Fibroblast of lung (primary cell): ENCODE results near the gene TSPAN18. TPM values are rescaled to one million over a fixed set of nuclear protein-coding genes. Genes with fewer than 3 reads are reported as not detected.

Source experiments
- DNase-seq, 2 donors: peaks; one replicate each; pipeline versions ENCODE4 v3.0.0 to v3.0.0-alpha.2; 2010; ENCODE audit warnings: low read depth in 2 of 2
- H2AFZ ChIP-seq: 2 replicates; pipeline ENCODE4 v1.5.1; 2012; ENCODE audit warnings: low read length, control low read depth, inconsistent platforms
- H3K27ac ChIP-seq: 2 replicates; pipeline ENCODE4 v1.5.1; 2011; ENCODE audit warnings: low read length, control low read depth; ENCODE audit not compliant: insufficient read depth
- H3K27me3 ChIP-seq: 2 replicates; pipeline ENCODE4 v1.5.1; 2011; ENCODE audit warnings: mild to moderate bottlenecking, low read length; ENCODE audit not compliant: control insufficient read depth, insufficient read depth
- H3K36me3 ChIP-seq: 2 replicates; pipeline ENCODE4 v1.5.1; 2011; ENCODE audit warnings: low read length; ENCODE audit not compliant: control insufficient read depth, insufficient read depth
- H3K4me1 ChIP-seq: 2 replicates; pipeline ENCODE4 v1.5.1; 2011; ENCODE audit warnings: low read length; ENCODE audit not compliant: control insufficient read depth, insufficient read depth; ENCODE audit errors: extremely low read depth
- H3K4me2 ChIP-seq: 2 replicates; pipeline ENCODE4 v1.5.1; 2011; ENCODE audit warnings: low read length, control low read depth; ENCODE audit not compliant: insufficient read depth; ENCODE audit errors: extremely low read depth
- H3K4me3 ChIP-seq, 4 experiments: fragments of 200-600 bp in 1 of 4; sonication (generic) in 1 of 4; replicated peaks in 1 of 4; 2 replicates each; pipeline ENCODE4 v1.5.1; 2011 to 2016; ENCODE audit warnings: low read length in 4 of 4, low read depth in 3 of 4, mild to moderate bottlenecking in 3 of 4, control low read depth in 2 of 4, inconsistent platforms in 1 of 4, mixed read lengths in 1 of 4; ENCODE audit not compliant: insufficient read depth in 1 of 4; ENCODE audit errors: control extremely low read depth in 1 of 4
- H3K79me2 ChIP-seq: 2 replicates; pipeline ENCODE4 v1.5.1; 2012; ENCODE audit warnings: mild to moderate bottlenecking, low read length, inconsistent platforms; ENCODE audit not compliant: control insufficient read depth, insufficient read depth
- H3K9ac ChIP-seq: 2 replicates; pipeline ENCODE4 v1.5.1; 2011; ENCODE audit warnings: mild to moderate bottlenecking, low read length, control low read depth; ENCODE audit not compliant: insufficient read depth
- H3K9me3 ChIP-seq: 2 replicates; pipeline ENCODE4 v1.5.1; 2012; ENCODE audit warnings: low read depth, low read length; ENCODE audit not compliant: control insufficient read depth, insufficient read depth
- H4K20me1 ChIP-seq: 2 replicates; pipeline ENCODE4 v1.5.1; 2011; ENCODE audit warnings: low read length; ENCODE audit not compliant: control insufficient read depth, insufficient read depth; ENCODE audit errors: extremely low read depth
- EZH2 ChIP-seq: IDR thresholded peaks from 2 replicates; pipeline ENCODE4 v1.5.1; 2012; ENCODE audit warnings: low read length, control low read depth, mild to moderate bottlenecking; ENCODE audit errors: missing control alignments
- polyA plus RNA-seq, 2 donors: library from polyadenylated mRNA; depleted of rRNA in 1 of 2; stranded (reverse) in 1 of 2; unstranded in 1 of 2; fragments of >200 nt; gene quantifications; 2 replicates each; pipeline ENCODE4 v1.2.1, GENCODE V29; 2011 to 2012; ENCODE audit warnings: missing spikeins in 1 of 2
- total RNA-seq: library from RNA; depleted of rRNA; stranded (reverse); fragments of >200 nt; gene quantifications from 2 replicates; pipeline ENCODE4 v1.2.1, GENCODE V29; 2014
- TF ChIP-seq, protein P1 (sequence below), 2 donors: IDR thresholded peaks in 1 of 2; conservative IDR thresholded peaks in 1 of 2; 1 replicate in 1 of 2; 2 replicates in 1 of 2; pipeline ENCODE4 v1.5.1; 2011 to 2012; ENCODE audit warnings: low read length in 2 of 2, control low read depth in 1 of 2, inconsistent platforms in 1 of 2, low read depth in 1 of 2, mild to moderate bottlenecking in 1 of 2

TSPAN18 gene
- total and polyA plus RNA-seq, 2 donors (not counting 1 experiment from before 2014, with no cell fraction given) = 0.15 TPM; not detected in 1

DNA sequence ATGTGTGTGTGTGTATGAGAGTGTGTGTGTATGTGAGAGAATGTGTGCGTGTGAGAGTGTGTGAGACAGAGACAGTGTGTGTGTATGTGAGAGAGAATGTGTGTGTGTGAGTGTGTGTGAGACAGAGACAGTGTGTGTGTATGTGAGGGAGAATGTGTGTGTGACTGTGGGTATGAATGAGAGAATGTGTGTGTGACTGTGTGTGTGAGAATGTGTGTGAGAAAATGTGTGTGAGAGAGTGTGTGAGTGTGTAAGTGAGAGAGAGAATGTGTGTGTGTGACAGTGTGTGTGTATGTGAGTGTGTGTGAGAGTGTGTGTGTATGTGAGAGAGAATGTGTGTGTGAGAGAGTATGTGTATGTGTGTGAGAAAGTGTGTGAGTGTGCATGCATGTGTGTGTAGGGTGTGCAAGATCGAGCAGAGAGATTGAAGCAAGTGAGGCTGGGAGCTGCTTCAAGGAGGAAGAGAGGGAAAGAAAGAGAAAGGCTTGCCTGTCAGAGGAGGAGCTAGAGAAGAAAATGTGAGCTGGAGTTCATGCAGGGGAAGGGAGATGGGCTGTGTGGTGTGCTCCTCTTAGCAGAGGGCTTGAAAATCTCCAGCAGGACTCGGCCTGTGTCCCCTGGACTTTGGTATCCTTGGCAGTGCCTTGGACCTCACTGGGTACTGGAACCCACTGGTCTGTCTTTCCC, 251.7 kb downstream of the TSPAN18 start:
- H3K9me3 ChIP-seq = no peaks in the 10 kb centered on the region
- TF ChIP-seq, protein P1, sequence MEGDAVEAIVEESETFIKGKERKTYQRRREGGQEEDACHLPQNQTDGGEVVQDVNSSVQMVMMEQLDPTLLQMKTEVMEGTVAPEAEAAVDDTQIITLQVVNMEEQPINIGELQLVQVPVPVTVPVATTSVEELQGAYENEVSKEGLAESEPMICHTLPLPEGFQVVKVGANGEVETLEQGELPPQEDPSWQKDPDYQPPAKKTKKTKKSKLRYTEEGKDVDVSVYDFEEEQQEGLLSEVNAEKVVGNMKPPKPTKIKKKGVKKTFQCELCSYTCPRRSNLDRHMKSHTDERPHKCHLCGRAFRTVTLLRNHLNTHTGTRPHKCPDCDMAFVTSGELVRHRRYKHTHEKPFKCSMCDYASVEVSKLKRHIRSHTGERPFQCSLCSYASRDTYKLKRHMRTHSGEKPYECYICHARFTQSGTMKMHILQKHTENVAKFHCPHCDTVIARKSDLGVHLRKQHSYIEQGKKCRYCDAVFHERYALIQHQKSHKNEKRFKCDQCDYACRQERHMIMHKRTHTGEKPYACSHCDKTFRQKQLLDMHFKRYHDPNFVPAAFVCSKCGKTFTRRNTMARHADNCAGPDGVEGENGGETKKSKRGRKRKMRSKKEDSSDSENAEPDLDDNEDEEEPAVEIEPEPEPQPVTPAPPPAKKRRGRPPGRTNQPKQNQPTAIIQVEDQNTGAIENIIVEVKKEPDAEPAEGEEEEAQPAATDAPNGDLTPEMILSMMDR (conservative IDR thresholded peaks at IDR 0.05 in 1 of 2, IDR thresholded peaks at IDR 0.05 in 1 of 2; ENCODE audit: low read depth in 1 of 2, low read length in 2 of 2) = no peak
- TF ChIP-seq EZH2 = no peak
- H3K4me3 ChIP-seq = no peak overlapping the region
- H2AFZ ChIP-seq = no peak overlapping the region
- no peak overlapping the region for H3K9ac ChIP-seq
- H3K27ac ChIP-seq = no peak overlapping the region
- DNase-seq = peak in 1 of 2 donors; percentile 24
- H3K4me2 ChIP-seq = no peak overlapping the region
- H4K20me1 ChIP-seq = no peaks in the 10 kb centered on the region
- no peaks in the 10 kb centered on the region for H3K36me3 ChIP-seq
- H3K27me3 ChIP-seq = no peaks in the 10 kb centered on the region
- H3K4me1 ChIP-seq = peaks cover 6% of the 10 kb centered on the region
- H3K79me2 ChIP-seq = no peaks in the 10 kb centered on the region

DNA sequence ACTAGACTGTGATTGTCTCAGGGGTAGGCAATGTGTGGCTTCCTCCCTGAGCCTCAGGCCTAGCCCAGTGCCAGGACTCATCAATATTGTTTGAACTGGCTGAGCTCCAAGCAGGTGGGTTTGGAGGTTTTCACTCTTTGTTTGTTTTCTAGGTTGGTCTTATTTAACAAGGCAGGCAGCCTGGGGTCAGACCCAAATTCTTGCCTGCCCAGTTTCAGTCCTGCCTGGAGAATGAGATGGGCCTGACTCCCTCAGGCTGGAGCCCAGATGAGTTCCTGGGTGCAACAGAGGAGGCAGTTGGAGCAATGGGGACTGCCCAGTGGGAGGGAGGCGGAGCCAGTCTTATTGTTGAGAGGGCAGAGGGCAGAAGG, 252.2 kb downstream of the TSPAN18 start:
- Histone ChIP-seq H3K79me2 (no peaks in the 10 kb centered on the region), H4K20me1 (no peaks in the 10 kb centered on the region), H3K9ac (no peak overlapping the region), H2AFZ (no peak overlapping the region), H3K27ac (no peak overlapping the region), H3K4me1 (peaks cover 6% of the 10 kb centered on the region), H3K4me2 (no peak overlapping the region), H3K36me3 (no peaks in the 10 kb centered on the region), H3K4me3 (no peak overlapping the region), H3K27me3 (no peaks in the 10 kb centered on the region), H3K9me3 (no peaks in the 10 kb centered on the region)
- no peak for DNase-seq
- TF ChIP-seq, protein P1 (conservative IDR thresholded peaks at IDR 0.05 in 1 of 2, IDR thresholded peaks at IDR 0.05 in 1 of 2; ENCODE audit: low read depth in 1 of 2, low read length in 2 of 2) = no peak
- TF ChIP-seq EZH2 = no peak

DNA sequence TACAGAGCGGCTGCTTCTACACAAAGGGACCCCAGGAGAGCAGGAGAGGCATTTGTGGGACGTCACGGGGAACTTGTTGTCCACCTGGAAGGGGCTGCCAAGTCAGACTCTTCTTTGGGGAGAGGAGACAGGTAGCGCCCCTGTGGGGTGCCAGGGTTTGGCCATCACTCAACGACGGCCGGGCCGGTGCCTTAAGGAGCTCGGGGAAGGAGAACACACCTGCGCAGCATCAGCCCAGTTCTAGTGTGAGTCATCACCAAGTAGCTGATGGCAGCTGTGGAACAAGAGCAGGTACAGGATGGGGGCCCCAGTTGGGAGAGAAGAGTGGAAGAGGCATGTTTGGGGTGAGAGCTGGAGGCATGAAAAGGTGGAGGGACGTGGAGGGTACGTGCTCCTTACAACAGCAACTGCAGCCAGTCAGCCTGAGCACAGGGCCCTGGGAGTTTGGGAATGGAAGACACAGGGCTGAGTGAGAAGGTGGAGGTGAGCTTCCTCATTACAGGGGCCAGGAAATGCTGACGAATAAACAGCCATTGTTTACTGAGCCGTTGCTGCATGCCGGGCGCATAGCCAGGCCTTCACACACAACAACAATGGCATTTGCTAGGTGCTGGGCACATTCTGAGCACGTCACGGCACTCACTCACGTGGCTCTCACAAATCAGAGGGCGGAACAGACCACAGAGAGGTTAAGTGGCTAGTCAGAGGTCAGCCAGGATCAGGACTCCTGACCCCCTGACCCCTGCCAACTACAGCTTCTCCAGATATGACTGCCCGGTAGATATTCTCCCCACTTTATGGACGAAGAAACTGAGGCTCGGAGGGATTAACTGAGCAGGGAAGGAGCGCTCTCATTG, 253.0 kb downstream of the TSPAN18 start:
- no peaks in the 10 kb centered on the region for H3K9me3 ChIP-seq

More for the DNA sequence above, 253.0 kb downstream of the TSPAN18 start:
- no peak overlapping the region for H2AFZ ChIP-seq
- TF ChIP-seq, protein P1 (conservative IDR thresholded peaks at IDR 0.05 in 1 of 2, IDR thresholded peaks at IDR 0.05 in 1 of 2; ENCODE audit: low read depth in 1 of 2, low read length in 2 of 2) = no peak
- no peak overlapping the region for H3K9ac ChIP-seq
- H4K20me1 ChIP-seq = no peaks in the 10 kb centered on the region
- peaks cover 6% of the 10 kb centered on the region for H3K4me1 ChIP-seq
- H3K27ac ChIP-seq = no peak overlapping the region
- no peak overlapping the region for H3K4me3 ChIP-seq
- peaks cover 6% of the 10 kb centered on the region for H3K27me3 ChIP-seq
- DNase-seq = no peak
- H3K79me2 ChIP-seq = no peaks in the 10 kb centered on the region
- no peaks in the 10 kb centered on the region for H3K36me3 ChIP-seq
- H3K4me2 ChIP-seq = no peak overlapping the region
